ENCODE measurements around the gene WNT8B. TPM values are rescaled to one million over a fixed set of nuclear protein-coding genes. Genes with fewer than 3 reads are reported as not detected.

Gene WNT8B
- total RNA-seq, 1 donor from 2014 or later, result not detected

GRCh38 chr10:100483876-100484666 lies 21.3 kb downstream of the WNT8B start:
- DNase-seq, result no peak

GRCh38 chr10:100485366-100485765 lies 22.6 kb downstream of the WNT8B start:
- DNase-seq, result no peak

- DNase-seq, result no peak
These were observed 23.1 kb downstream of the WNT8B start for GRCh38 chr10:100485801-100486495.

- no peak for DNase-seq
These were observed 24.7 kb downstream of the WNT8B start for GRCh38 chr10:100487529-100487928.

GRCh38 chr10:100489396-100489795 lies 26.6 kb downstream of the WNT8B start:
- no peak for DNase-seq

- no peak for DNase-seq
These were observed 27.7 kb downstream of the WNT8B start for GRCh38 chr10:100490531-100490930.

GRCh38 chr10:100496567-100496966 lies 33.8 kb downstream of the WNT8B start:
- DNase-seq, result no peak

- DNase-seq, result no peak
These were observed 35.2 kb downstream of the WNT8B start for GRCh38 chr10:100498059-100498458.

GRCh38 chr10:100501423-100501822 lies 38.6 kb downstream of the WNT8B start:
- DNase-seq, result no peak

GRCh38 chr10:100502926-100503494 lies 40.2 kb downstream of the WNT8B start:
- DNase-seq, result no peak

- DNase-seq, result no peak
These were observed 41.3 kb downstream of the WNT8B start for GRCh38 chr10:100504096-100504495.

GRCh38 chr10:100505164-100505563 lies 42.4 kb downstream of the WNT8B start:
- no peak for DNase-seq

GRCh38 chr10:100506596-100507356 lies 44.0 kb downstream of the WNT8B start:
- no peak for DNase-seq

- no peak for DNase-seq
These were observed 44.5 kb downstream of the WNT8B start for GRCh38 chr10:100507357-100507732.

- no peak for DNase-seq
These were observed 45.5 kb downstream of the WNT8B start for GRCh38 chr10:100508266-100508665.

GRCh38 chr10:100508691-100509150 lies 45.9 kb downstream of the WNT8B start:
- DNase-seq, result peak; percentile 75

GRCh38 chr10:100509241-100509840 lies 46.5 kb downstream of the WNT8B start:
- no peak for DNase-seq

- DNase-seq, result no peak
These were observed 47.9 kb downstream of the WNT8B start for GRCh38 chr10:100510533-100511308.

GRCh38 chr10:100515612-100516011 lies 52.8 kb downstream of the WNT8B start:
- no peak for DNase-seq

GRCh38 chr10:100516847-100517246 lies 54.0 kb downstream of the WNT8B start:
- peak; percentile 40 for DNase-seq

GRCh38 chr10:100518761-100519241 lies 56.0 kb downstream of the WNT8B start:
- DNase-seq, result peak; percentile 80
